Kidney (tissue), 14 donors: ENCODE data around the gene ATP2B3. TPM values are rescaled to one million over a fixed set of nuclear protein-coding genes. Genes with fewer than 3 reads are reported as not detected.
"Not testable (repeated sequence)": the region's sequence is repeated elsewhere in the genome, so short reads cannot be mapped to it uniquely, and the experiment has no call there.

ENCODE experiments used
- DNase-seq, 5 donors: peaks; one replicate each; pipeline ENCODE4 v3.0.0-alpha.2; 2013 to 2020
- FAIRE-seq: peaks from 2 replicates; lab custom pipeline; 2012; peaks lifted over from hg19 to GRCh38; lab: Jason Lieb, UNC
- H3K27ac ChIP-seq, 2 donors: one replicate each; pipeline ENCODE4 v1.7.0; 2013; ENCODE audit warnings: low read depth in 2 of 2, low read length in 2 of 2, inconsistent platforms in 1 of 2
- H3K27me3 ChIP-seq: one replicate; pipeline ENCODE4 v1.7.1; 2013; ENCODE audit warnings: low read length, inconsistent platforms; ENCODE audit not compliant: control insufficient read depth, insufficient read depth
- H3K36me3 ChIP-seq, 3 donors: one replicate each; pipeline versions ENCODE4 v1.7.0 to v1.7.1; 2013; ENCODE audit warnings: low read length in 3 of 3, control low read depth in 1 of 3, inconsistent platforms in 1 of 3; ENCODE audit not compliant: insufficient read depth in 3 of 3, control insufficient read depth in 2 of 3
- H3K4me1 ChIP-seq, 3 donors: one replicate each; pipeline versions ENCODE4 v1.7.0 to v1.7.1; 2013; ENCODE audit warnings: low read length in 3 of 3, inconsistent platforms in 1 of 3, low read depth in 1 of 3; ENCODE audit not compliant: control insufficient read depth in 2 of 3, insufficient read depth in 2 of 3
- H3K4me3 ChIP-seq, 3 donors: one replicate each; pipeline versions ENCODE4 v1.7.0 to v1.8.1; 2013; ENCODE audit warnings: low read length in 3 of 3, control low read depth in 1 of 3, inconsistent platforms in 1 of 3
- H3K9ac ChIP-seq, 3 donors: one replicate each; pipeline versions ENCODE4 v1.7.0 to v1.7.1; 2013; ENCODE audit warnings: low read length in 3 of 3, control low read depth in 1 of 3, inconsistent platforms in 1 of 3
- H3K9me3 ChIP-seq, 3 donors: one replicate each; pipeline versions ENCODE4 v1.7.0 to v1.7.1; 2013; ENCODE audit warnings: low read length in 3 of 3, control low read depth in 1 of 3, inconsistent platforms in 1 of 3; ENCODE audit not compliant: control insufficient read depth in 2 of 3, insufficient read depth in 1 of 3
- intact Hi-C: fragments of 100-400 bp; cut with DNase I; formaldehyde crosslinking; loops from one replicate; pipeline ENCODE4 v1.11.1; 2022
- polyA plus RNA-seq: library from polyadenylated mRNA; stranded (reverse); fragments of 350-450 nt; fragmentation: Illumina TruSeq; extraction: RNeasy Lipid Tissue Mini Kit (QIAGEN cat#74804); gene quantifications from one replicate; pipeline ENCODE4 v1.2.3, GENCODE V29; 2014; ENCODE audit warnings: low read depth, low replicate concordance; ENCODE audit not compliant: insufficient read depth
- total RNA-seq: library from RNA; stranded (reverse); fragmentation: NEBNext Ultra II Directional; extraction: Animal tissue kit (Norgen Biotek cat#: 25700); gene quantifications from one replicate; pipeline ENCODE4 v1.2.1, GENCODE V29; 2021
- TF ChIP-seq, protein P1 (sequence below): IDR thresholded peaks from 3 replicates; pipeline ENCODE4 v1.5.1; 2012; ENCODE audit warnings: mild to moderate bottlenecking, moderate library complexity, borderline replicate concordance; ENCODE audit not compliant: insufficient read depth; ENCODE audit errors: extremely low read depth
- donor health status: control.
- donor health status: control.
- donor health status: control.
- donor health status: control.
- donor health status: control.
- donor health status: DM: yes; HTN: yes; CAD: no.
- donor health status: Normal renal cell carcinoma (clear cell type).

ATP2B3 gene
- total and polyA plus RNA-seq, 2 donors from 2014 or later, result 0.37 TPM; not detected in 1

GRCh38 chrX:153603131-153603656 is 85.8 kb downstream of the ATP2B3 start:
- DNase-seq, result no peak
- no peak for FAIRE-seq
- intact Hi-C loops, result no loop called here
- Histone ChIP-seq H3K9ac (no peak overlapping the region), H3K4me3 (no peak overlapping the region), H3K27me3 (no peaks in the 10 kb centered on the region), H3K4me1 (peaks cover 0 to 10% (median 0%) of the 10 kb centered on the region in 3 donors), H3K27ac (no peak overlapping the region), H3K9me3 (no peaks in the 10 kb centered on the region), H3K36me3 (no peaks in the 10 kb centered on the region)
- TF ChIP-seq, protein P1, sequence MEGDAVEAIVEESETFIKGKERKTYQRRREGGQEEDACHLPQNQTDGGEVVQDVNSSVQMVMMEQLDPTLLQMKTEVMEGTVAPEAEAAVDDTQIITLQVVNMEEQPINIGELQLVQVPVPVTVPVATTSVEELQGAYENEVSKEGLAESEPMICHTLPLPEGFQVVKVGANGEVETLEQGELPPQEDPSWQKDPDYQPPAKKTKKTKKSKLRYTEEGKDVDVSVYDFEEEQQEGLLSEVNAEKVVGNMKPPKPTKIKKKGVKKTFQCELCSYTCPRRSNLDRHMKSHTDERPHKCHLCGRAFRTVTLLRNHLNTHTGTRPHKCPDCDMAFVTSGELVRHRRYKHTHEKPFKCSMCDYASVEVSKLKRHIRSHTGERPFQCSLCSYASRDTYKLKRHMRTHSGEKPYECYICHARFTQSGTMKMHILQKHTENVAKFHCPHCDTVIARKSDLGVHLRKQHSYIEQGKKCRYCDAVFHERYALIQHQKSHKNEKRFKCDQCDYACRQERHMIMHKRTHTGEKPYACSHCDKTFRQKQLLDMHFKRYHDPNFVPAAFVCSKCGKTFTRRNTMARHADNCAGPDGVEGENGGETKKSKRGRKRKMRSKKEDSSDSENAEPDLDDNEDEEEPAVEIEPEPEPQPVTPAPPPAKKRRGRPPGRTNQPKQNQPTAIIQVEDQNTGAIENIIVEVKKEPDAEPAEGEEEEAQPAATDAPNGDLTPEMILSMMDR, result no peak

- H3K9ac ChIP-seq, H3K4me3 ChIP-seq, FAIRE-seq, H3K27ac ChIP-seq, intact Hi-C loops, H3K27me3 ChIP-seq, H3K9me3 ChIP-seq, H3K36me3 ChIP-seq: not testable (repeated sequence)
- peak in 1 of 5 donors; percentile 51 for DNase-seq
- H3K4me1 ChIP-seq, result peaks cover 0 to 12% (median 0%) of the 10 kb centered on the region in 3 donors
Observed at GRCh38 chrX:153604666-153605380, 87.4 kb downstream of the ATP2B3 start.

- Histone ChIP-seq H3K36me3 (no peaks in the 10 kb centered on the region), H3K27ac (no peak overlapping the region), H3K9ac (no peak overlapping the region), H3K4me1 (peaks cover 0 to 6% (median 0%) of the 10 kb centered on the region in 3 donors), H3K27me3 (no peaks in the 10 kb centered on the region), H3K9me3 (no peaks in the 10 kb centered on the region), H3K4me3 (no peak overlapping the region)
- FAIRE-seq (no peak), DNase-seq (no peak)
- TF ChIP-seq, protein P1, result no peak
- intact Hi-C loops, result no loop called here
Observed at GRCh38 chrX:153606503-153606902, 89.1 kb downstream of the ATP2B3 start.

DNA sequence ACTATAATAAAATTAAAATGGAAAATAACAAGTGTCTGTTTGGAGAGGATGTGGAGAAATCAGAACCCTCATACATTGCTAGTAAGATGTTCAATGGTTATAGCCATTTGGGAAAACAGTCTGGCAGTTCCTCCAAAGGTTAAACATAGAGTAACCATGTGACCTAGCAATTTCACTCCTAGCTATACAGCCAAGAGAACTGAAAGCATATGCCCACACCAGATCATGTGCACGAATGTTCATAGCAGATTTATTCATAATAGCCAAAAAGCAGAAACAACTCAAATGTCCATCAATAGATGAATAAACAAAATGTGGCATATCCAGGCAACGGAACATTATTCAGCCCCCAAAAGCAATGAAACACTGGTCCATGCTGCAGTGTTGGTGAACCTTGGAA is 90.9 kb downstream of the ATP2B3 start:
- intact Hi-C loops, result no loop called here

More for the DNA sequence above, 90.9 kb downstream of the ATP2B3 start:
- Histone ChIP-seq H3K36me3 (no peaks in the 10 kb centered on the region), H3K4me3 (no peak overlapping the region), H3K9ac (no peak overlapping the region), H3K27ac (no peak overlapping the region), H3K9me3 (no peaks in the 10 kb centered on the region), H3K27me3 (no peaks in the 10 kb centered on the region), H3K4me1 (peaks cover 0 to 6% (median 0%) of the 10 kb centered on the region in 3 donors)
- FAIRE-seq, result no peak
- DNase-seq, result no peak
- TF ChIP-seq, protein P1, result no peak
